Measurements from ENCODE around the gene DNAH7. TPM values are rescaled to one million over a fixed set of nuclear protein-coding genes. Genes with fewer than 3 reads are reported as not detected.

Gene DNAH7
- total and polyA plus RNA-seq, 2 of the 8 experiments (the other 6 are each of a cell fraction or from before 2014, with no cell fraction given) = 0.07 to 0.08 TPM

DNA sequence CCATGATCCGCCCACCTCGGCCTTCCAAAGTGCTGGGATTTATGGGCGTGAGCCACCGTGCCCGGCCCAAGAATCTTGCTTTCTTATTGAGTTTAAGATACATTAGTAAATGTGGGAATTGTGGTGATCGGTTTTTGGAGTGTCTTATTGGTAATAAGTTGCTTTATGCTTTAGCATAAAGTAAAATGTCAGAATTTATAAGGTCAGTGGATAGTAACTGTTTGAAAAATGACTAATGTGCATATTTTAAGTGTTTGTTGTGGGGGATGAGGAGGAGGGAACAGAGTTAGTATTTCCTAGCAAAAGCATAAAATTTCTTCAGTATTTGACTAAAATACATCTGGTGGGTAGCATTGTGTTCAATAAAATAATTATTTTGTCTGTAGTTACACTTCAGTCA lies 334.2 kb downstream of the DNAH7 start:
- DNase-seq (ENCODE audit: low read depth in 1 of 2, low spot score in 2 of 2) (no peak), FAIRE-seq (no peak)
- Histone ChIP-seq H4K20me1 (replicated peaks in 1 of 2; ENCODE audit: control insufficient read depth in 1 of 2, insufficient read depth in 2 of 2, low read length in 2 of 2) (no peaks in the 10 kb centered on the region), H2AK5ac (ENCODE audit: low read depth, low read length) (no peak overlapping the region), H3K36me3 (ENCODE audit: control insufficient read depth in 2 of 4, insufficient read depth in 4 of 4, low read length in 3 of 4) (peaks cover 2 to 43% (median 21%) of the 10 kb centered on the region in 4 experiments; a peak in 7 of 8 replicates), H3K9ac (replicated peaks in 1 of 4; ENCODE audit: extremely low read depth in 1 of 4, low read depth in 3 of 4, low read length in 3 of 4) (no peak overlapping the region), H2BK120ac (replicated peaks; ENCODE audit: low read depth, low read length) (no peak overlapping the region), H3K18ac (ENCODE audit: extremely low read depth, low read length) (no peak overlapping the region), H4K5ac (ENCODE audit: insufficient read length, low read depth, low read length) (no peak overlapping the region), H4K91ac (replicated peaks; ENCODE audit: insufficient read length, low read length) (no peak overlapping the region), H3K27ac (ENCODE audit: low read depth, low read length) (no peak overlapping the region), H3K4me3 (ENCODE audit: extremely low read depth in 1 of 4, insufficient read depth in 2 of 4, low read depth in 3 of 4, low read length in 4 of 4) (no peak overlapping the region), H2BK12ac (ENCODE audit: low read depth, low read length) (no peak overlapping the region), H3K4me2 (ENCODE audit: insufficient read depth in 1 of 2, low read depth in 2 of 2, low read length in 2 of 2) (no peak overlapping the region), H3K9me3 (ENCODE audit: insufficient read depth in 2 of 2, low read depth in 1 of 2, low read length in 1 of 2) (no peaks in the 10 kb centered on the region), H3K79me2 (ENCODE audit: control insufficient read depth in 1 of 2, insufficient read depth in 2 of 2, low read length in 2 of 2) (no peaks in the 10 kb centered on the region), H3K27me3 (replicated peaks in 1 of 4; ENCODE audit: control insufficient read depth in 3 of 4, extremely low read depth in 1 of 4, insufficient read depth in 3 of 4, low read length in 3 of 4) (no peaks in the 10 kb centered on the region), H2AFZ (ENCODE audit: low read length) (no peak overlapping the region), H3K4me1 (replicated peaks in 1 of 4; ENCODE audit: control insufficient read depth in 3 of 4, insufficient read depth in 4 of 4, low read length in 3 of 4) (no peaks in the 10 kb centered on the region), H3K56ac (replicated peaks; ENCODE audit: insufficient read length, low read depth, low read length) (no peak overlapping the region), H3K23me2 (ENCODE audit: low read depth, low read length) (no peaks in the 10 kb centered on the region), H3K4ac (replicated peaks; ENCODE audit: insufficient read length, low read depth, low read length) (no peak overlapping the region), H2BK15ac (ENCODE audit: low read length) (no peak overlapping the region), H2BK20ac (ENCODE audit: low read length) (no peak overlapping the region), H3K79me1 (ENCODE audit: low read depth, low read length) (no peaks in the 10 kb centered on the region), H4K8ac (ENCODE audit: extremely low read depth, insufficient read depth, low read length) (no peak overlapping the region), H3K23ac (ENCODE audit: insufficient read length) (no peak overlapping the region), H2BK5ac (ENCODE audit: low read depth, low read length) (no peak overlapping the region), H3K14ac (ENCODE audit: insufficient read length) (no peak overlapping the region)
- TF ChIP-seq HDAC6 (IDR thresholded peaks at IDR 0.05; ENCODE audit: low read depth, low read length) = no peak
- no peak for TF ChIP-seq TAF1 (IDR thresholded peaks at IDR 0.05; ENCODE audit: low read depth, low read length)
- no peak for TF ChIP-seq ATF3 (IDR thresholded peaks at IDR 0.05; ENCODE audit: insufficient read depth, low read depth, low read length)
- no peak for TF ChIP-seq RXRA (IDR thresholded peaks at IDR 0.05; ENCODE audit: insufficient read depth, low read depth, low read length)
- no peak for TF ChIP-seq RBBP5 (IDR thresholded peaks at IDR 0.05; ENCODE audit: borderline replicate concordance, low read depth, low read length)
- TF ChIP-seq MAFK (IDR thresholded peaks at IDR 0.05; ENCODE audit: low read depth, low read length) = no peak
- no peak for TF ChIP-seq ASH2L (IDR thresholded peaks at IDR 0.05; ENCODE audit: low read length)
- TF ChIP-seq SIRT6 (IDR thresholded peaks at IDR 0.05; ENCODE audit: low read length) = no peak
- no peak for TF ChIP-seq GTF2F1 (IDR thresholded peaks at IDR 0.05; ENCODE audit: borderline replicate concordance, low read depth, low read length)
- TF ChIP-seq POU5F1 (IDR thresholded peaks at IDR 0.05; ENCODE audit: low read depth, low read length) = no peak
- CTCF ChIA-PET (ENCODE audit: partially characterized antibody) = no interaction called here
- POLR2A ChIA-PET (ENCODE audit: partially characterized antibody) = no interaction called here
- 93 to 100% methylated on average over 1 to 6 of the region's 6 CpGs for WGBS, 2 experiments (ENCODE audit: extremely low coverage in 1 of 2, insufficient coverage in 1 of 2, insufficient read length in 1 of 2, insufficient replicate concordance in 2 of 2, low coverage in 1 of 2, low lambda C conversion rate in 2 of 2, missing lambda C conversion rate in 1 of 2)
